Glutamatergic neuron (in vitro differentiated cells): ENCODE data around the gene PRELID3B. TPM values are rescaled to one million over a fixed set of nuclear protein-coding genes. Genes with fewer than 3 reads are reported as not detected.

Source experiments
- DNase-seq: peaks from one replicate; pipeline ENCODE4 v3.0.0; 2022
- H3K27ac Mint-ChIP-seq: one replicate; pipeline ENCODE4 v1.8.0; 2020; ENCODE audit warnings: mild to moderate bottlenecking, mixed read lengths, inconsistent platforms; ENCODE audit not compliant: unreplicated experiment
- H3K27me3 Mint-ChIP-seq: one replicate; pipeline ENCODE4 v1.8.0; 2020; ENCODE audit warnings: mild to moderate bottlenecking, moderate library complexity, mixed read lengths, inconsistent platforms; ENCODE audit not compliant: unreplicated experiment
- H3K36me3 Mint-ChIP-seq: one replicate; pipeline ENCODE4 v1.8.0; 2020; ENCODE audit warnings: mild to moderate bottlenecking, mixed read lengths, inconsistent platforms; ENCODE audit not compliant: unreplicated experiment
- H3K4me1 Mint-ChIP-seq: one replicate; pipeline ENCODE4 v1.8.0; 2020; ENCODE audit warnings: mild to moderate bottlenecking, low read depth, mixed read lengths, inconsistent platforms; ENCODE audit not compliant: unreplicated experiment
- H3K4me3 Mint-ChIP-seq: one replicate; pipeline ENCODE4 v1.8.0; 2020; ENCODE audit warnings: mild to moderate bottlenecking, mixed read lengths, inconsistent platforms; ENCODE audit not compliant: unreplicated experiment
- H3K9me3 Mint-ChIP-seq: one replicate; pipeline ENCODE4 v1.8.0; 2020; ENCODE audit warnings: mild to moderate bottlenecking, moderate library complexity, mixed read lengths, inconsistent platforms; ENCODE audit not compliant: unreplicated experiment
- CTCF ChIP-seq: fragments of 200-600 bp; sonication (generic); IDR thresholded peaks from one replicate; pipeline ENCODE4 v1.5.0; 2021; ENCODE audit not compliant: partially characterized antibody, unreplicated experiment
- total RNA-seq: library from RNA; stranded (reverse); fragmentation: NEBNext Ultra II Directional; extraction: Animal tissue kit (Norgen Biotek cat#: 25700); gene quantifications from one replicate; pipeline ENCODE4 v1.2.1, GENCODE V29; 2021; ENCODE audit not compliant: unreplicated experiment

PRELID3B gene
- total RNA-seq, 1 donor from 2014 or later = 65.5 TPM

- Mint-ChIP-seq H3K36me3 (no peaks in the 10 kb centered on the region), H3K4me1 (peaks cover 30% of the 10 kb centered on the region), H3K27ac (peak overlapping the region; percentile 71), H3K27me3 (peaks cover 5% of the 10 kb centered on the region), H3K9me3 (peaks cover 1% of the 10 kb centered on the region), H3K4me3 (no peak overlapping the region)
- TF ChIP-seq CTCF = no peak
- DNase-seq = no peak
Measured at GRCh38 chr20:58986968-58987517, 55.5 kb downstream of the PRELID3B start.

GRCh38 chr20:58986286-58986967, 56.2 kb downstream of the PRELID3B start:
- DNase-seq = no peak
- peaks cover 30% of the 10 kb centered on the region for H3K4me1 Mint-ChIP-seq
- no peak overlapping the region for H3K27ac Mint-ChIP-seq
- no peak for TF ChIP-seq CTCF
- H3K4me3 Mint-ChIP-seq = no peak overlapping the region
- no peaks in the 10 kb centered on the region for H3K36me3 Mint-ChIP-seq
- peaks cover 5% of the 10 kb centered on the region for H3K27me3 Mint-ChIP-seq
- H3K9me3 Mint-ChIP-seq = peaks cover 1% of the 10 kb centered on the region

- Mint-ChIP-seq H3K27me3 (peaks cover 5% of the 10 kb centered on the region), H3K36me3 (no peaks in the 10 kb centered on the region), H3K9me3 (peaks cover 1% of the 10 kb centered on the region), H3K4me3 (no peak overlapping the region), H3K27ac (no peak overlapping the region), H3K4me1 (peaks cover 30% of the 10 kb centered on the region)
- DNase-seq = no peak
- no peak for TF ChIP-seq CTCF
Measured at GRCh38 chr20:58985656-58986055, 56.9 kb downstream of the PRELID3B start.

GRCh38 chr20:58984691-58985090, 57.9 kb downstream of the PRELID3B start:
- Mint-ChIP-seq H3K4me1 (peaks cover 30% of the 10 kb centered on the region), H3K9me3 (peaks cover 1% of the 10 kb centered on the region), H3K36me3 (no peaks in the 10 kb centered on the region), H3K27ac (no peak overlapping the region), H3K27me3 (peaks cover 5% of the 10 kb centered on the region), H3K4me3 (peak overlapping the region; percentile 19)
- no peak for DNase-seq
- no peak for TF ChIP-seq CTCF

Other genes with a start within 250 kb of the PRELID3B start
- gene GNAS-AS1, start 191.9 kb downstream of the PRELID3B start, total RNA-seq = 11.7 TPM
- gene GNAS, start 190.1 kb downstream of the PRELID3B start, total RNA-seq = 1,989 TPM
- gene NELFCD, start 61.5 kb downstream of the PRELID3B start, total RNA-seq = 112 TPM
- 13.1 TPM for gene CTSZ, start 35.5 kb downstream of the PRELID3B start, total RNA-seq
- not detected for gene TUBB1, start 23.4 kb downstream of the PRELID3B start, total RNA-seq
- 53.5 TPM for gene ATP5F1E, start 10.5 kb downstream of the PRELID3B start, total RNA-seq
- not detected for gene ZNF831, start 121.0 kb upstream of the PRELID3B start, total RNA-seq